HEK293 (cell line): Measurements from ENCODE around the gene ROM1.

Experiments
- ATF2 ChIP-seq: fragments of 450-650 bp; formaldehyde crosslinking; IDR thresholded peaks from 2 replicates; pipeline ENCODE4 v1.5.1; 2016; ENCODE audit warnings: missing biosample characterization, missing genetic modification characterization, low read depth
- KLF17 ChIP-seq: fragments of 450-650 bp; formaldehyde crosslinking; IDR thresholded peaks from 2 replicates; pipeline ENCODE4 v1.5.1; 2016; ENCODE audit warnings: missing biosample characterization, missing genetic modification characterization
- KLF7 ChIP-seq: fragments of 450-650 bp; formaldehyde crosslinking; IDR thresholded peaks from 2 replicates; pipeline ENCODE4 v1.5.1; 2016; ENCODE audit warnings: missing biosample characterization, missing genetic modification characterization, borderline replicate concordance
- REPIN1 ChIP-seq: fragments of 450-650 bp; formaldehyde crosslinking; IDR thresholded peaks from 2 replicates; pipeline ENCODE4 v1.5.1; 2017; ENCODE audit warnings: missing biosample characterization, missing genetic modification characterization, low read depth
- REST ChIP-seq: fragments of 450-650 bp; formaldehyde crosslinking; IDR thresholded peaks from 2 replicates; pipeline ENCODE4 v1.5.1; 2016; ENCODE audit warnings: missing biosample characterization, missing genetic modification characterization
- SCRT1 ChIP-seq: fragments of 450-650 bp; formaldehyde crosslinking; IDR thresholded peaks from 2 replicates; pipeline ENCODE4 v1.5.1; 2016; ENCODE audit warnings: missing biosample characterization, missing genetic modification characterization, borderline replicate concordance
- SCRT2 ChIP-seq: fragments of 450-650 bp; formaldehyde crosslinking; IDR thresholded peaks from 2 replicates; pipeline ENCODE4 v1.5.1; 2016; ENCODE audit warnings: missing biosample characterization, missing genetic modification characterization
- YY1 ChIP-seq: fragments of 450-650 bp; formaldehyde crosslinking; IDR thresholded peaks from 2 replicates; pipeline ENCODE4 v1.5.1; 2018; ENCODE audit warnings: missing biosample characterization, missing genetic modification characterization
- YY2 ChIP-seq: fragments of 450-650 bp; formaldehyde crosslinking; IDR thresholded peaks from 2 replicates; pipeline ENCODE4 v1.5.1; 2016; ENCODE audit warnings: missing biosample characterization, missing genetic modification characterization
- ZBTB17 ChIP-seq: fragments of 450-650 bp; formaldehyde crosslinking; IDR thresholded peaks from 2 replicates; pipeline ENCODE4 v1.5.1; 2016; ENCODE audit warnings: missing biosample characterization, missing genetic modification characterization
- ZBTB44 ChIP-seq: fragments of 450-650 bp; IDR thresholded peaks from 2 replicates; pipeline ENCODE4 v1.5.1; 2018; ENCODE audit warnings: missing biosample characterization, mild to moderate bottlenecking, missing genetic modification characterization
- ZBTB7A ChIP-seq: fragments of 450-650 bp; formaldehyde crosslinking; IDR thresholded peaks from 2 replicates; pipeline ENCODE4 v1.5.1; 2016; ENCODE audit warnings: low read depth, missing biosample characterization, missing genetic modification characterization
- ZNF138 ChIP-seq: fragments of 450-650 bp; formaldehyde crosslinking; IDR thresholded peaks from 2 replicates; pipeline ENCODE4 v1.5.1; 2016; ENCODE audit warnings: missing biosample characterization, missing genetic modification characterization, borderline replicate concordance
- ZNF184 ChIP-seq: fragments of 450-650 bp; IDR thresholded peaks from 2 replicates; pipeline ENCODE4 v1.5.1; 2018; ENCODE audit warnings: missing biosample characterization, mild to moderate bottlenecking, missing genetic modification characterization
- ZNF2 ChIP-seq: fragments of 450-650 bp; formaldehyde crosslinking; IDR thresholded peaks from 2 replicates; pipeline ENCODE4 v1.5.1; 2016; ENCODE audit warnings: missing biosample characterization, missing genetic modification characterization
- ZNF24 ChIP-seq: fragments of 450-650 bp; formaldehyde crosslinking; IDR thresholded peaks from 2 replicates; pipeline ENCODE4 v1.5.1; 2016; ENCODE audit warnings: missing biosample characterization, missing genetic modification characterization
- ZNF391 ChIP-seq: fragments of 450-650 bp; formaldehyde crosslinking; IDR thresholded peaks from 2 replicates; pipeline ENCODE4 v1.5.1; 2016; ENCODE audit warnings: low read depth, missing biosample characterization, missing genetic modification characterization, borderline replicate concordance
- ZNF560 ChIP-seq: fragments of 450-650 bp; formaldehyde crosslinking; IDR thresholded peaks from 2 replicates; pipeline ENCODE4 v1.5.1; 2017; ENCODE audit warnings: missing biosample characterization, missing genetic modification characterization, borderline replicate concordance
- ZNF580 ChIP-seq: fragments of 450-650 bp; formaldehyde crosslinking; IDR thresholded peaks from 2 replicates; pipeline ENCODE4 v1.5.1; 2016; ENCODE audit warnings: missing biosample characterization, missing genetic modification characterization
- ZNF660 ChIP-seq: fragments of 450-650 bp; IDR thresholded peaks from 2 replicates; pipeline ENCODE4 v1.5.1; 2018; ENCODE audit warnings: missing biosample characterization, mild to moderate bottlenecking, missing genetic modification characterization
- ZNF664 ChIP-seq: fragments of 450-650 bp; formaldehyde crosslinking; IDR thresholded peaks from 2 replicates; pipeline ENCODE4 v1.5.1; 2016; ENCODE audit warnings: missing biosample characterization, missing genetic modification characterization
- ZNF701 ChIP-seq: fragments of 450-650 bp; formaldehyde crosslinking; IDR thresholded peaks from 2 replicates; pipeline ENCODE4 v1.5.1; 2016; ENCODE audit warnings: missing biosample characterization, missing genetic modification characterization
- ZNF792 ChIP-seq: fragments of 450-650 bp; formaldehyde crosslinking; IDR thresholded peaks from 2 replicates; pipeline ENCODE4 v1.5.1; 2016; ENCODE audit warnings: missing biosample characterization, missing genetic modification characterization
- ZSCAN18 ChIP-seq: fragments of 450-650 bp; formaldehyde crosslinking; IDR thresholded peaks from 2 replicates; pipeline ENCODE4 v1.5.1; 2016; ENCODE audit warnings: missing biosample characterization, missing genetic modification characterization
- ZSCAN4 ChIP-seq: fragments of 450-650 bp; formaldehyde crosslinking; IDR thresholded peaks from 2 replicates; pipeline ENCODE4 v1.5.1; 2017; ENCODE audit warnings: missing biosample characterization, missing genetic modification characterization
- ZSCAN5A ChIP-seq: fragments of 450-650 bp; formaldehyde crosslinking; IDR thresholded peaks from 2 replicates; pipeline ENCODE4 v1.5.1; 2016; ENCODE audit warnings: missing biosample characterization, missing genetic modification characterization
- ZXDB ChIP-seq: fragments of 450-650 bp; formaldehyde crosslinking; IDR thresholded peaks from 2 replicates; pipeline ENCODE4 v1.5.1; 2016; ENCODE audit warnings: missing biosample characterization, missing genetic modification characterization

ROM1 gene

GRCh38 chr11:62591448-62592145 lies 21.5 kb upstream of the ROM1 start, which contains the start of gene TUT1 (continued):
- TF ChIP-seq ZSCAN4 (tag by site-specific recombination) (0 out of 2 replicates have a peak, but pooled peaks have one; percentile 44), ZNF660 (peak; percentile 97), ZXDB (peak; percentile 94), KLF7 (tag by site-specific recombination) (peak; percentile 83; the same call in 1 of the 2 replicates), ZNF580 (tag by site-specific recombination) (peak; percentile 90), REST (tag by site-specific recombination) (peak; percentile 97), ZNF24 (tag by site-specific recombination) (peak; percentile 90), ZNF391 (peak; percentile 85; the same call in 1 of the 2 replicates), ZBTB7A (tag by site-specific recombination) (peak; percentile 44; the same call in 1 of the 2 replicates), YY2 (peak; percentile 67), ZNF701 (tag by site-specific recombination) (no peak), KLF17 (tag by site-specific recombination) (peak; percentile 95), ZNF138 (no peak), SCRT1 (tag by site-specific recombination) (no peak), ATF2 (peak; percentile 76), ZBTB17 (peak; percentile 92), ZNF664 (tag by site-specific recombination) (peak; percentile 40; the same call in 1 of the 2 replicates), ZNF2 (tag by site-specific recombination) (peak; percentile 91), REPIN1 (tag by site-specific recombination) (peak; percentile 72; the same call in 1 of the 2 replicates), ZNF560 (tag by site-specific recombination) (no peak), ZNF792 (tag by site-specific recombination) (no peak), SCRT2 (tag by site-specific recombination) (peak; percentile 56; the same call in 1 of the 2 replicates), ZNF184 (no peak), ZSCAN5A (tag by site-specific recombination) (0 out of 2 replicates have a peak, but pooled peaks have one; percentile 49), YY1 (tag by site-specific recombination) (peak; percentile 74), ZBTB44 (tag by site-specific recombination) (peak; percentile 47; the same call in 1 of the 2 replicates), ZSCAN18 (0 out of 2 replicates have a peak, but pooled peaks have one; percentile 43)
